Measurements from ENCODE around the gene ACTMAP.

GRCh38 chr19:40714441-40715299 is 35.6 kb downstream of the ACTMAP start:
- TF ChIP-seq, protein P1, sequence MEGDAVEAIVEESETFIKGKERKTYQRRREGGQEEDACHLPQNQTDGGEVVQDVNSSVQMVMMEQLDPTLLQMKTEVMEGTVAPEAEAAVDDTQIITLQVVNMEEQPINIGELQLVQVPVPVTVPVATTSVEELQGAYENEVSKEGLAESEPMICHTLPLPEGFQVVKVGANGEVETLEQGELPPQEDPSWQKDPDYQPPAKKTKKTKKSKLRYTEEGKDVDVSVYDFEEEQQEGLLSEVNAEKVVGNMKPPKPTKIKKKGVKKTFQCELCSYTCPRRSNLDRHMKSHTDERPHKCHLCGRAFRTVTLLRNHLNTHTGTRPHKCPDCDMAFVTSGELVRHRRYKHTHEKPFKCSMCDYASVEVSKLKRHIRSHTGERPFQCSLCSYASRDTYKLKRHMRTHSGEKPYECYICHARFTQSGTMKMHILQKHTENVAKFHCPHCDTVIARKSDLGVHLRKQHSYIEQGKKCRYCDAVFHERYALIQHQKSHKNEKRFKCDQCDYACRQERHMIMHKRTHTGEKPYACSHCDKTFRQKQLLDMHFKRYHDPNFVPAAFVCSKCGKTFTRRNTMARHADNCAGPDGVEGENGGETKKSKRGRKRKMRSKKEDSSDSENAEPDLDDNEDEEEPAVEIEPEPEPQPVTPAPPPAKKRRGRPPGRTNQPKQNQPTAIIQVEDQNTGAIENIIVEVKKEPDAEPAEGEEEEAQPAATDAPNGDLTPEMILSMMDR (conservative IDR thresholded peaks at IDR 0.05; ENCODE audit: low read length), result no peak
- no peak for TF ChIP-seq EZH2phosphoT487 (IDR thresholded peaks at IDR 0.05; ENCODE audit: borderline replicate concordance, low read depth, low read length)

All from OCI-LY7 (cell line).